ENCODE measurements around the gene YEATS4. TPM values are rescaled to one million over a fixed set of nuclear protein-coding genes. Genes with fewer than 3 reads are reported as not detected.

The YEATS4 gene
- total RNA-seq, 1 donor from 2014 or later: 10.4 TPM

Small RNA genes within 50 kb of the gene (small RNA-seq; reads per million reads assigned to genes)
- not detected for gene RN7SL804P

Other genes with a start within 250 kb of the YEATS4 start
- 35.5 TPM for gene CPSF6, start 120.2 kb upstream of the YEATS4 start, total RNA-seq
- gene LYZ, start 11.4 kb upstream of the YEATS4 start, total RNA-seq: 34.4 TPM
- gene FRS2, start 110.6 kb downstream of the YEATS4 start, total RNA-seq: 32.9 TPM
- 158 TPM for gene CCT2, start 225.7 kb downstream of the YEATS4 start, total RNA-seq